Stimulated activated CD4-positive, alpha-beta T cell treated with anti-CD3 and anti-CD28 coated beads, Interleukin-4, amount 100 ng/mL, for 1 hour (primary cell): Measurements from ENCODE around the gene MRPL49.

Experiments used
- DNase-seq: peaks from one replicate; pipeline ENCODE4 v3.0.0-alpha.2; 2020

The MRPL49 gene

DNA sequence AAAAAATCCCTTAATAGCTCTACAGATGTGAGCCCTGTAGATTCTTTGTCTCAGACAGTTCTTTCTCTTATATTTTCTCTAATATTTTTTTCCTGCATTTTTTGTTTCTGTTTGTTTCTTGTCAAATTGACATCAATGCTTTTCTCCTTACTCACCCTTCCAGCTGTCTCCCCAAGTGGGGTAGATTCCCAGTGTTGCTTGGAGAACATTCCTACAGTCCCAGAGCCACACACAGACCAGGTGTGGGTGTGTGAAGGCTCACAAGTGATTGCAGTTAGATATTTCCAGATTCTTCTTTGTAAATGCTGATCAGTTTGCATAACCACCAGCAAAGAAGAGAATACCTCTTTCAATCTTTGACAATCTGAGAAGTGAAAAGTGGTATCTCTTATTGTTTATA is 18.6 kb upstream of the MRPL49 start:
- DNase-seq, result no peak

- no peak for DNase-seq
These were observed 17.5 kb upstream of the MRPL49 start for GRCh38 chr11:65104628-65105027.

- no peak for DNase-seq
These were observed 15.0 kb upstream of the MRPL49 start for GRCh38 chr11:65107078-65107477.

GRCh38 chr11:65107751-65108468 is 14.2 kb upstream of the MRPL49 start:
- no peak for DNase-seq

DNA sequence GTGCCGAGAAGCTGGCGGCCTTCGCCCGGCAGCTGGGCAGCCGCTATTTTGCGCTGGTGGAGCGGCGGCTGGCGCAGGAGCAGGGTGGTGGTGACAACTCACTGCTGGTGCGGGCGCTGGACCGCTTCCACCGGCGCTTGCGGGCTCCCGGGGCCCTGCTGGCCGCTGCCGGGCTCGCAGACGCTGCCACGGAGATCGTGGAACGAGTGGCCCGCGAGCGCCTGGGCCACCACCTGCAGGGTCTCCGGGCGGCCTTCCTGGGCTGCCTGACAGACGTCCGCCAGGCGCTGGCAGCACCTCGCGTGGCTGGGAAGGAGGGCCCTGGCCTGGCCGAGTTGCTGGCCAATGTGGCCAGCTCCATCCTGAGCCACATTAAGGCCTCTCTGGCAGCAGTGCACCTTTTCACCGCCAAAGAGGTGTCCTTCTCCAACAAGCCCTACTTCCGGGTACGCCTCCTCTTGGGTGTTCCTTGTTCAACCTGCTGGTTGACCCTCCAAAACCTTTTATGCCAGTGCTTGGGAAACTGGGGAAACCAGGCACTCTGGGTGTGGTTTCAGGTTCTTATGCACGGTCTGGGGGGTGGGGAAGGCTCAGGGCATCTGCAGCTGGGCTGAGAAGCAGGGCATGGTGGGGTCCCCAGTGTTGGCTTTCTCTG is 13.5 kb upstream of the MRPL49 start:
- no peak for DNase-seq

- DNase-seq, result no peak
These were observed 12.6 kb upstream of the MRPL49 start for GRCh38 chr11:65109231-65110198.

DNA sequence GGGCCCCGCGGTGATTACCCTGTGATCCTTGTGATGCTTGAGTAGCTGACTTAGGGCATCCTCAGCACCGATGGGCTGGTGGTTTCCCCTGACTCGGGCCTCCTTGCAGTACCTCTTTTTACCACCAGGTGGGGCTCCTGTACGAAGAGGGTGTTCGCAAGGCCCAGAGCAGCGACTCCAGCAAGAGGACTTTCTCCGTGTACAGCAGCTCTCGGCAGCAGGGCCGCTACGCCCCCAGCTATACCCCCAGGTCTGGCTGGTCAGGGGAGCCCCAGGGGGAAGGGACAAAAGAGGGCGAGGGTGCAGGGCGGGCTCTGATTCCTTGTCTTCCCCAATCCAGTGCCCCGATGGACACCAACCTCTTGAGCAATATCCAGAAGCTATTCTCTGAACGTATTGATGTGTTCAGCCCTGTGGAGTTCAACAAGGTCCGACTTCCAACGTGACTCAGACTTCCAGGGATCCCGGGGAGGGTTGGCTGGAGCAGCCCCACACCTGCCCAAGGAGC is 11.7 kb upstream of the MRPL49 start:
- DNase-seq, result peak; percentile 97

- no peak for DNase-seq
These were observed 10.9 kb upstream of the MRPL49 start for GRCh38 chr11:65111159-65111743.

DNA sequence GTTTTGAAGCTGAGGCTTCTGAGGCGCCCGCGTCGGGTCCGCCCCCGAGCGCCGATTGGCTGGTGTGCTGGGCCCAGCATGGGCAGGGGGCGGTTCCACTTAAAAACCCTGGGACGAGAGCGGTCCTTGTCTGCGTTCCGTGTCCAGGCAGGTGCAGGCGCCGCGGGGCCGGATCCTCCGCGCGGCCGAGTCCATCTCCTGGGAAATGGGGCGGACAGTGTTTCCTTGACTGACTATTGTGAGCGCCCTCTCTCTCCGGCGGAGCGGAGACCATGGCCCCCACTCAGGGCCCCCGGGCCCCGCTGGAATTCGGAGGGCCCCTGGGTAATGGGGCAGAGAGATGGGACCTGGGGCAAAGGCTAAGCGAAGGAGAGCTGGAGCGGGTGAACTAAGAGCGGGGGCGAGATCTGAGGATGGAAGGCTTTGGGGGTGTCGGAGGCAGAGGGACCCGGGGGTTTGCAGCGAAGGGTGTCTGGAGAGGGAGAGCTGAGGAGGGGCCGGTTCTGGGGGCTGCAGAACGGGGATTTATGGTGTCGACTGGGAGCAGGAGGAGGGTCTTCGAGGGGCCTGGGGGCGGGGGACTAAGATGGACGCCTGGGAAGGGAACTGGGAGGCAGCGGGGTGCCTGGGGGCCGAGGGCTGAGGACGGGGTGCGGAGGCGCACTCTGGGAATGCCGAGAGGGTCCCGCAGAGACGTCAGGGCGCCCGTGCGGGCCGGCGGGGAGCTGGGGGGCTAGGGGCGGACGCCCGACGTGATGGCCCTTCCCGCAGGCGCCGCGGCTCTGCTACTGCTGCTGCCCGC is 10.2 kb upstream of the MRPL49 start, which contains the start of gene TM7SF2:
TSS of gene TM7SF2 (plus strand) at position 129 of the 802 bp plus-strand sequence. CDS start at position 273, 144 bp downstream.
- DNase-seq, result peak; percentile 96

- DNase-seq, result peak; percentile 79
These were observed 9.4 kb upstream of the MRPL49 start for GRCh38 chr11:65112546-65113360.

- no peak for DNase-seq
These were observed 8.8 kb upstream of the MRPL49 start for GRCh38 chr11:65113361-65113756.

DNA sequence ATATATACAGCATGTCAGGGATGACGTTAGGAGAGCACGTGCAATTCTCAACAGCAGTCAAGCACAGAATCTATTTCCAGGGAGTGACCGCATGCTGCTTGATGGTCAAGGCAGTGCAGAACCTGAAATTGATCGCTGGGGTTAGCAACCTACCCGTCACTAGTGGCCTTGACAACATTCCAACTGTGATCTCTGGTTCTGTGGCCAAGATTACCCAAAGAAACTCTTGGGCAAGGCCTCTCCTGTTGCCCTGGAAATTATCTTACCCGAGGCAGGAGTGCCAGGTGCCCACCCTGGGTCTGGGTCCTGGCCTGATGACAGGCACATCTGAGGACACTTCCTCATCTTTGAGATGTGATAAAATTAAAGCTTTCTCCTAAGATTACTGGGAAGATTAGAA is 8.3 kb upstream of the MRPL49 start:
- no peak for DNase-seq

DNA sequence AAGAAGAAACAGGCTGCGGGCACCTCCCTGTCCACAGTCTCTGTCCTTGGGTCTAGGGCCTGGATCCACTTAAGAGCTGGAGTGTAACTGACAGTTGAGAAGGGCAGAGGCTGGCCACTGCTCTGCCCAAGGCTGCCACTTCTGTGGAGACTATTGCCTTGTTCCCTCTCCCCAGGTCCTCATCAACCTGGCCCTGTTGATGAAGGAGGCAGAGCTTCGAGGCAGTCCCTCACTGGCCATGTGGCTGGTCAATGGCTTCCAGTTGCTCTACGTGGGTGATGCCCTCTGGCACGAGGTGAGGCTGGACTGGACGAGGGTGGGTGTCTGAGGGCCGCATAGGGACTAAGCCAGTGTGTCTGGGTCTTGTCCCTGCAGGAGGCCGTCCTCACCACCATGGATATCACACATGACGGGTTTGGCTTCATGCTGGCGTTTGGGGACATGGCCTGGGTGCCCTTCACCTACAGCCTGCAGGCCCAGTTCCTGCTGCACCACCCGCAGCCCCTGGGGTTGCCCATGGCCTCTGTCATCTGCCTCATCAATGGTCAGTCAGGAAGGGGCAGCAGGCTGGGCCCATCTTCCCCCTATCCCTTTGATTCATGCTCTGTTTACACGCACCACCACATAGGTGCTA is 7.5 kb upstream of the MRPL49 start:
- no peak for DNase-seq

DNA sequence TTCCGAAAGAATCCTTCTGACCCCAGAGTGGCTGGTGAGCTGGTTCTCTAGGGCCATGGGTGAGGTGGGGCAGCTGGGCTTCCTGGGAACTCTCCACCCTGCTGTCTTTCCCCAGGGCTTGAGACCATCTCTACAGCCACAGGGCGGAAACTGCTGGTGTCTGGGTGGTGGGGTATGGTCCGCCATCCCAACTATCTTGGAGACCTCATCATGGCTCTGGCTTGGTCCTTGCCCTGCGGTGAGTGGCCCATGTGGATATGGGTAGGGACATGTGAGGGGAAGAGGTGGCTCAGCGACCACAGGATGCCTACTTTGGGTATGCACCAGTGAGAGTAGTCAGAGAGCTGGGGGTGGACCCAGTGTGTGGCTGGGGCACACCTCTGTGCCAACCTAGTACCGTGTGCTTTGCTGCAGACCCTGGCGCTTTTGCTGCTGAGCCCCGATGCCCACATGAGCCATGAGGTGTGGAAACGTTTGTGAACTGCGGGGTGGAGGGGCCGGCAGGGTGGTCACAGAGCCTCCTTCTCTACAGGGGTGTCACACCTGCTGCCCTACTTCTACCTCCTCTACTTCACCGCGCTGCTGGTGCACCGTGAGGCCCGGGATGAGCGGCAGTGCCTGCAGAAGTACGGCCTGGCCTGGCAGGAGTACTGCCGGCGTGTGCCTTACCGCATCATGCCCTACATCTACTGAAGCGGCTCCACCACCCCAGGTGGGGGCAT is 6.6 kb upstream of the MRPL49 start:
- no peak for DNase-seq

- DNase-seq, result peak; percentile 63
These were observed 5.5 kb upstream of the MRPL49 start for GRCh38 chr11:65116370-65117205.

GRCh38 chr11:65117206-65118096 is 4.7 kb upstream of the MRPL49 start, which contains the start of gene ZNHIT2:
Gene ZNHIT2 (minus strand): TSS chr11:65117701. CDS start chr11:65117653, 48 bp downstream.
- DNase-seq, result peak; percentile 100

- no peak for DNase-seq
These were observed 3.9 kb upstream of the MRPL49 start for GRCh38 chr11:65118097-65118837.
